Psoas muscle (tissue), 8 donors: ENCODE results near the gene TRIM8. TPM values are rescaled to one million over a fixed set of nuclear protein-coding genes. Genes with fewer than 3 reads are reported as not detected.
A peak's percentile ranks its signal among the peaks of the same experiment; 100 is the strongest.

Source experiments
- ATAC-seq, 4 donors: fragments of 200-7000 bp; cut with Tn5 transposase; one replicate each; pipeline ENCODE4 v1.9.1; 2020; ENCODE audit warnings: moderate library complexity in 3 of 4, mild to moderate bottlenecking in 2 of 4
- DNase-seq, 2 donors: peaks; one replicate each; pipeline ENCODE4 v3.0.0-alpha.2; 2020
- H3K27ac ChIP-seq: fragments of 200-600 bp; one replicate; pipeline ENCODE4 v1.8.0; 2022
- H3K27me3 ChIP-seq, 3 donors: fragments of 200-600 bp in 1 of 3; one replicate each; pipeline versions ENCODE4 v1.6.1 to v1.8.0; 2013 to 2022; ENCODE audit warnings: low read length in 2 of 3, mild to moderate bottlenecking in 2 of 3, moderate library complexity in 1 of 3; ENCODE audit not compliant: insufficient read depth in 3 of 3
- H3K36me3 ChIP-seq, 2 donors: fragments of 200-600 bp in 1 of 2; one replicate each; pipeline versions ENCODE4 v1.6.1 to v1.8.0; 2013 to 2022; ENCODE audit warnings: low read depth in 1 of 2, mild to moderate bottlenecking in 1 of 2, moderate library complexity in 1 of 2; ENCODE audit not compliant: insufficient read depth in 1 of 2
- H3K4me1 ChIP-seq: fragments of 200-600 bp; one replicate; pipeline ENCODE4 v1.8.0; 2022
- H3K4me3 ChIP-seq: fragments of 200-600 bp; one replicate; pipeline ENCODE4 v1.8.0; 2022; ENCODE audit warnings: mild to moderate bottlenecking
- H3K9me3 ChIP-seq: fragments of 200-600 bp; one replicate; pipeline ENCODE4 v1.8.0; 2022
- CTCF ChIP-seq: fragments of 200-600 bp; IDR thresholded peaks from one replicate; pipeline ENCODE4 v1.8.0; 2022; ENCODE audit warnings: antibody characterized with exemption
- WGBS, 3 donors: extraction: QIAGEN DNeasy Blood & Tissue Kit; methylation state at CpG; one replicate each; pipeline versions ENCODE4 v1.1.6 to v1.1.7; 2013; 5-methylcytosine and 5-hydroxymethylcytosine counted together
- intact Hi-C, 2 donors: fragments of 100-400 bp; cut with DNase I; formaldehyde crosslinking; loops; one replicate each; pipeline versions ENCODE4 v1.11.0 to v1.14.2; 2022
- polyA plus RNA-seq, 3 donors: library from polyadenylated mRNA; stranded (reverse); fragments of 200-250 nt; gene quantifications; one replicate each; pipeline ENCODE4 v1.2.3, GENCODE V29; 2013
- total RNA-seq, 4 donors: library from RNA; stranded (reverse); fragmentation: NEBNext Ultra II Directional in 2 of 4; extraction: Animal tissue kit (Norgen Biotek cat#: 25700) in 2 of 4; gene quantifications; one replicate each; pipeline versions ENCODE4 v1.2.1 to v1.2.4, GENCODE V29; 2021 to 2023
- donor health status: healthy with polysubstance abuse.
- donor health status: DM: no; HTN: no; CAD: no; lungs with moderate emphysema.
- donor health status: Bipolar disorder and iron deficiency.
- donor health status: healthy.
- donor health status: DM: yes; HTN: yes; CAD: no.
- donor health status: DM: no; HTN: no; CAD: no.
- donor health status: DM: no; HTN: no; CAD: no.
- donor health status: DM: yes; HTN: yes; CAD: no.

The TRIM8 gene
- total and polyA plus RNA-seq, 7 donors: 57.6 to 166 (median 97.2) TPM

DNA sequence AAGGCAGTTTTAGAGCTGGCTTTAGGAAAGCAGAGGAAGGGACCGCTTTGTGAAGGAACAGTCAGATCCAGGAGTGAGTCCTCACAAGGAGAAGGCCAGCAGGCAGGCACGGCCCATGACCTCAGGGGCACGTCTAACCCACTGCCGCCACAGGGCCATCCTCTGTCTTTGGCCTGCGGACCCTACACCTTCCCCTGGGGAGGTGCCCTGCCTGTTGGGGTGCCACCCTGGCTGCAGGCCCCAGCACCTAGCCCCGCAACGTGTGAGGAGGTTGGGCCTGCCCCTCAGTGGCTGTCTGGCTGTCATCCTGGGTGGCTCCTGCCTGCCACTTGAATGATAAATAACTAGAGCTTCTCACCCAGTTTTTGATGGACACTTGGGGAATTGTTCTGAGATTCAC, 31.0 kb upstream of the TRIM8 start:
- Histone ChIP-seq H3K36me3 (peaks cover 0 to 19% of the 10 kb centered on the region in 2 donors), H3K4me1 (peaks cover 58% of the 10 kb centered on the region), H3K4me3 (no peak overlapping the region), H3K27me3 (no peaks in the 10 kb centered on the region), H3K27ac (peak overlapping the region; percentile 23), H3K9me3 (no peaks in the 10 kb centered on the region)
- 88 to 91% (median 91%) methylated on average over 7 of the region's 7 CpGs for WGBS, 3 donors
- no peak for TF ChIP-seq CTCF
- ATAC-seq (no peak), DNase-seq (no peak)
- intact Hi-C loops: no loop called here

DNA sequence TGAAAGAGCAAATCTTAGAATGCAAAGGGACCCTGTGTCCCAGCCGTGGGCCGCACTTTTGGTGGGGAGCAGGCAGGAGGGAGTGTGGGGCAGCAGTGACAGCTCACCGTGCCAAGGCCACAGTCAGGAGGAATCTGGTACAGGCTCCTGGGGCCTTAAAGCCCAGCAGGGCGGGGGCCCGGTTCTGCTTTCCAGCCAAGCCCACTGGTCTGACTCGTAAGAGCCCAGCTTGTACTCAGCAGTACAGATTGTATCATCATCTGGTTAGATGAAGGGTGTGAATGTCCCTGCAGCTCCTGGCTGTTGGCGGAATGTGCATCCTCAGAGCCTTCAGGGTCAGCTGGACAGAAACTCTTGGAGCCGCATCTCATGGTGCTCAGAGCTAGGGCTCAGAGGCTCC, 30.5 kb upstream of the TRIM8 start:
- ATAC-seq (no peak), DNase-seq (peak; percentile 50 to 76)
- Histone ChIP-seq H3K27me3 (no peaks in the 10 kb centered on the region), H3K4me1 (peaks cover 61% of the 10 kb centered on the region), H3K27ac (peak overlapping the region; percentile 46), H3K9me3 (no peaks in the 10 kb centered on the region), H3K4me3 (no peak overlapping the region), H3K36me3 (peaks cover 0 to 19% of the 10 kb centered on the region in 2 donors)
- 57 to 76% (median 63%) methylated on average over 8 of the region's 8 CpGs for WGBS, 3 donors
- no peak for TF ChIP-seq CTCF
- intact Hi-C loops: no loop called here

DNA sequence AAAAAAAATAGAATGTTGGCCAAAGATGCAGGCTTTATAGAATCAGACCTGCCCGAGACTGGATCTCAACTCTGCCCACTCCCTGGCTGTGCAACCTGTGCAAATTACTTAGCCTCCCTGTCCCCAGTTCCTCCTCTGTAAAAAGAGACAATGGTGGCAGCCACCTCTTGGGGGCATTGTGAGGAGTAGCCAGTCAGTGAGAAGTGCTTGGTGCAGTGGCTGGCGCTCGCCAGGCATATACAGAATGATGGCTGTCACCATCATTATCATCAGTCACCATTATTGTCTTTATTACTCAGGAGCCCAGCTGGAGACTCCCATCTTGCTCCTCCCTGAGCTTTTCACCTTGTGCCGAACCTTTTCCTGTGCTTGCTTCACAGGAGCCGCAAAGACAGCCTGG, 29.4 kb upstream of the TRIM8 start:
- no peak for TF ChIP-seq CTCF
- peaks cover 0 to 19% of the 10 kb centered on the region in 2 donors for H3K36me3 ChIP-seq

GRCh38 chr10:102615361-102615760, 28.9 kb upstream of the TRIM8 start:
- H3K4me1 ChIP-seq: peaks cover 75% of the 10 kb centered on the region
- intact Hi-C loops: no loop called here
- H3K27me3 ChIP-seq: no peaks in the 10 kb centered on the region
- no peaks in the 10 kb centered on the region for H3K9me3 ChIP-seq
- TF ChIP-seq CTCF: peak; percentile 12
- WGBS, 3 donors: 50 to 55% (median 53%) methylated on average over 7 of the region's 7 CpGs
- peaks cover 0 to 19% of the 10 kb centered on the region in 2 donors for H3K36me3 ChIP-seq
- peak overlapping the region; percentile 82 for H3K27ac ChIP-seq
- no peak overlapping the region for H3K4me3 ChIP-seq
- ATAC-seq: peak in 3 of 4 donors; percentile 55 to 59 (median 59)
- peak; percentile 30 to 73 for DNase-seq

More for the DNA sequence above, 29.4 kb upstream of the TRIM8 start:
- H3K4me1 ChIP-seq: peaks cover 71% of the 10 kb centered on the region
- H3K9me3 ChIP-seq: no peaks in the 10 kb centered on the region
- DNase-seq (no peak), ATAC-seq (no peak)
- intact Hi-C loops: no loop called here
- H3K4me3 ChIP-seq: no peak overlapping the region
- peak overlapping the region; percentile 82 for H3K27ac ChIP-seq
- WGBS, 3 donors: 96 to 100% (median 99%) methylated on average over 5 of the region's 5 CpGs
- H3K27me3 ChIP-seq: no peaks in the 10 kb centered on the region
